GM12873 (cell line): Measurements from ENCODE around the gene NDOR1.
A peak's percentile ranks its signal among the peaks of the same experiment; 100 is the strongest.

ENCODE experiments used
- CTCF ChIP-seq: IDR thresholded peaks from 2 replicates; pipeline ENCODE4 v1.5.1; 2012; ENCODE audit warnings: low read depth, mild to moderate bottlenecking, moderate library complexity, low read length, control low read depth; ENCODE audit not compliant: insufficient read depth; ENCODE audit errors: missing control alignments

Gene NDOR1

GRCh38 chr9:137188086-137188489 is 17.4 kb upstream of the NDOR1 start:
- TF ChIP-seq CTCF = no peak

- TF ChIP-seq CTCF = peak; percentile 53
These were observed 16.8 kb upstream of the NDOR1 start, which contains the start of the genes ANAPC2 and SSNA1 for GRCh38 chr9:137188490-137189296. Gene ANAPC2 (minus strand): TSS chr9:137188560. CDS start chr9:137188532, 28 bp downstream. Gene SSNA1 (plus strand): TSS chr9:137188676. CDS start chr9:137188727, 51 bp downstream.

GRCh38 chr9:137189297-137190295 is 15.9 kb upstream of the NDOR1 start:
- no peak for TF ChIP-seq CTCF

GRCh38 chr9:137190315-137190856 is 15.1 kb upstream of the NDOR1 start:
- peak; percentile 16 for TF ChIP-seq CTCF

- TF ChIP-seq CTCF = no peak
These were observed 14.3 kb upstream of the NDOR1 start for GRCh38 chr9:137191245-137191644.

- TF ChIP-seq CTCF = no peak
These were observed 13.6 kb upstream of the NDOR1 start for GRCh38 chr9:137191691-137192447.
